H1 (cell line): ENCODE data around the gene CDKL1. TPM values are rescaled to one million over a fixed set of nuclear protein-coding genes. Genes with fewer than 3 reads are reported as not detected.

Experiments used
- BRCA1 ChIP-seq: IDR thresholded peaks from 2 replicates; pipeline ENCODE4 v1.6.1; 2012; ENCODE audit warnings: low read depth, low read length, improper control_type of control experiment
- CREB1 ChIP-seq: IDR thresholded peaks from 2 replicates; pipeline ENCODE4 v1.6.1; 2012; ENCODE audit warnings: inconsistent platforms
- GTF2F1 ChIP-seq: IDR thresholded peaks from 2 replicates; pipeline ENCODE4 v1.6.1; 2012; ENCODE audit warnings: low read depth, low read length, improper control_type of control experiment, borderline replicate concordance
- HDAC2 ChIP-seq, 2 experiments: fragments of 300-600 bp in 1 of 2; sonication (generic) in 1 of 2; IDR thresholded peaks; 2 replicates each; pipeline ENCODE4 v1.6.1; 2011 to 2012; ENCODE audit warnings: low read depth in 2 of 2, low read length in 2 of 2, mild to moderate bottlenecking in 2 of 2, moderate library complexity in 2 of 2, borderline replicate concordance in 1 of 2, inconsistent platforms in 1 of 2
- KDM1A ChIP-seq: fragments of 200-600, 300-600 bp; sonication (generic); IDR thresholded peaks from 2 replicates; pipeline ENCODE4 v1.7.1; 2016; ENCODE audit warnings: mild to moderate bottlenecking, low read length, borderline replicate concordance
- KDM5A ChIP-seq: fragments of 200-600 bp; IDR thresholded peaks from 2 replicates; pipeline ENCODE4 v1.7.1; 2012; ENCODE audit warnings: mild to moderate bottlenecking, low read length, inconsistent platforms, mixed read lengths
- SIRT6 ChIP-seq: IDR thresholded peaks from one replicate; pipeline ENCODE4 v1.7.1; 2012; ENCODE audit warnings: low read length, inconsistent platforms
- SIX5 ChIP-seq: IDR thresholded peaks from 2 replicates; pipeline ENCODE4 v1.6.1; 2011; ENCODE audit warnings: mild to moderate bottlenecking, low read depth, low read length
- polyA plus RNA-seq, 7 experiments: library from polyadenylated mRNA; depleted of rRNA in 3 of 7; stranded (reverse) in 5 of 7; unstranded in 2 of 7; fragments of >200 nt in 5 of 7; fragments of 200-250 nt in 2 of 7; gene quantifications; 1 replicate in 5 of 7; 2 replicates in 1 of 7; 4 replicates in 1 of 7; pipeline versions ENCODE4 v1.2.1 to v1.2.3, GENCODE V29; 2011 to 2013; ENCODE audit warnings: missing spikeins in 2 of 7, mixed read lengths in 2 of 7
- total RNA-seq: library from RNA; stranded (reverse); fragmentation: NEBNext Ultra II Directional; extraction: Animal tissue kit (Norgen Biotek cat#: 25700); gene quantifications from 2 replicates; pipeline ENCODE4 v1.2.1, GENCODE V29; 2021

CDKL1 gene
- total and polyA plus RNA-seq, 2 of the 8 experiments (the other 6 are each of a cell fraction or from before 2014, with no cell fraction given): 1.2 to 2.2 TPM

GRCh38 chr14:50410071-50410470, 13.4 kb upstream of the CDKL1 start (continued):
- TF ChIP-seq GTF2F1 (no peak), KDM1A (no peak), SIRT6 (no peak), HDAC2 (IDR thresholded peaks at IDR 0.05; ENCODE audit: borderline replicate concordance in 1 of 2, low read depth in 2 of 2, low read length in 2 of 2) (no peak), KDM5A (no peak), BRCA1 (no peak), SIX5 (no peak), CREB1 (no peak)
- TF ChIP-seq, all 59 proteins: peak for 0
